ENCODE results near the gene HDAC9.

DNA sequence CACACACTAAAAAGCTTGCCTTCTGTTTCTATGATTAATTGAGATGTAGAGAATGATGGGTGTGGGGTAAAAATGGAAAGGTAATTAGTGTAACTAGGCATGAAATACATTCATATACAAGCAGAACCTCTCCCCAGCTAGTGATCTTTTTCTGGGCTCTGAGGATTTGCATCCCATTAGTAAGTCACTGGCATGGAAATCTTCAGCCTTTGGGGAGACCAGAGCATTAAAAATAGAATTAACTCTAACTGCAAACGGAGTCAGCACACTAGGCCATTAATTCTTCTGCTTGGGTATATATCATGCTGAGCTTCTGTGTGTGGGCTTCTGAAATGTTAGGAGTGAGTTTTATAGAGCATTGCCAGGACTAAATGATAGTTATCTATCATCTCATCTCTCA lies 128.9 kb downstream of the HDAC9 start:
- TF ChIP-seq, protein P1, sequence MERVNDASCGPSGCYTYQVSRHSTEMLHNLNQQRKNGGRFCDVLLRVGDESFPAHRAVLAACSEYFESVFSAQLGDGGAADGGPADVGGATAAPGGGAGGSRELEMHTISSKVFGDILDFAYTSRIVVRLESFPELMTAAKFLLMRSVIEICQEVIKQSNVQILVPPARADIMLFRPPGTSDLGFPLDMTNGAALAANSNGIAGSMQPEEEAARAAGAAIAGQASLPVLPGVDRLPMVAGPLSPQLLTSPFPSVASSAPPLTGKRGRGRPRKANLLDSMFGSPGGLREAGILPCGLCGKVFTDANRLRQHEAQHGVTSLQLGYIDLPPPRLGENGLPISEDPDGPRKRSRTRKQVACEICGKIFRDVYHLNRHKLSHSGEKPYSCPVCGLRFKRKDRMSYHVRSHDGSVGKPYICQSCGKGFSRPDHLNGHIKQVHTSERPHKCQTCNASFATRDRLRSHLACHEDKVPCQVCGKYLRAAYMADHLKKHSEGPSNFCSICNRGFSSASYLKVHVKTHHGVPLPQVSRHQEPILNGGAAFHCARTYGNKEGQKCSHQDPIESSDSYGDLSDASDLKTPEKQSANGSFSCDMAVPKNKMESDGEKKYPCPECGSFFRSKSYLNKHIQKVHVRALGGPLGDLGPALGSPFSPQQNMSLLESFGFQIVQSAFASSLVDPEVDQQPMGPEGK (CRISPR knock-in tag; IDR thresholded peaks at IDR 0.05; ENCODE audit: borderline replicate concordance) = no peak
- TF ChIP-seq ZFP30 (CRISPR knock-in tag; IDR thresholded peaks at IDR 0.05) (no peak), ARNTL (CRISPR knock-in tag; IDR thresholded peaks at IDR 0.05; ENCODE audit: borderline replicate concordance, low read depth) (no peak), ZNF8 (CRISPR knock-in tag; IDR thresholded peaks at IDR 0.05) (no peak), ZFP3 (CRISPR knock-in tag; IDR thresholded peaks at IDR 0.05) (no peak), PPARA (CRISPR knock-in tag; IDR thresholded peaks at IDR 0.05; ENCODE audit: borderline replicate concordance) (no peak), BACH2 (CRISPR knock-in tag; IDR thresholded peaks at IDR 0.05; ENCODE audit: borderline replicate concordance) (no peak), ZNF565 (CRISPR knock-in tag; conservative IDR thresholded peaks at IDR 0.05; ENCODE audit: low read depth) (no peak), RARB (CRISPR knock-in tag; IDR thresholded peaks at IDR 0.05) (no peak)

Measured in SK-N-SH treated with all-trans-retinoic acid at 6 μM for 48 hours (cell line).